NCI-H524 treated with DMSO at 0.1 percent for 48 hours (cell line): ENCODE results near the gene TMEM119.

ENCODE experiments used
- DNase-seq: peaks from one replicate; lab custom pipeline; 2025; lab: John Stamatoyannopoulos, UW

Gene TMEM119

GRCh38 chr12:108597559-108598471 lies at the start of gene TMEM119:
Gene TMEM119, minus strand, starts transcription at chr12:108598084. Its CDS starts 5,701 bp downstream, at chr12:108592383.
- no peak for DNase-seq

- no peak for DNase-seq
Observed at GRCh38 chr12:108646600-108647579, 49.0 kb upstream of the TMEM119 start.

- no peak for DNase-seq
Observed at GRCh38 chr12:108645686-108646599, 48.1 kb upstream of the TMEM119 start.

- DNase-seq = no peak
Observed at GRCh38 chr12:108644811-108645120, 46.9 kb upstream of the TMEM119 start.

GRCh38 chr12:108643941-108644810 lies 46.3 kb upstream of the TMEM119 start:
- DNase-seq = no peak

- no peak for DNase-seq
Observed at GRCh38 chr12:108642899-108643654, 45.2 kb upstream of the TMEM119 start.

- DNase-seq = peak; percentile 94
Observed at GRCh38 chr12:108642269-108642870, 44.5 kb upstream of the TMEM119 start.

- no peak for DNase-seq
Observed at GRCh38 chr12:108641446-108642268, 43.8 kb upstream of the TMEM119 start.

- DNase-seq = peak; percentile 10
Observed at GRCh38 chr12:108640802-108641445, 43.0 kb upstream of the TMEM119 start.

GRCh38 chr12:108638997-108639822 lies 41.3 kb upstream of the TMEM119 start:
- no peak for DNase-seq

- DNase-seq = no peak
Observed at GRCh38 chr12:108638141-108638827, 40.4 kb upstream of the TMEM119 start.

GRCh38 chr12:108637222-108637971 lies 39.5 kb upstream of the TMEM119 start:
- DNase-seq = no peak

- no peak for DNase-seq
Observed at GRCh38 chr12:108635997-108636808, 38.3 kb upstream of the TMEM119 start.

GRCh38 chr12:108635201-108635996 lies 37.5 kb upstream of the TMEM119 start:
- no peak for DNase-seq
